D721Med (cell line): ENCODE results near the gene TSNAX.

Source experiments
- DNase-seq: peaks from one replicate; pipeline ENCODE4 v3.0.0; 2011; ENCODE audit warnings: low spot score; ENCODE audit not compliant: insufficient read length
- FAIRE-seq: peaks from 2 replicates; lab custom pipeline; 2011; peaks lifted over from hg19 to GRCh38; lab: Jason Lieb, UNC
- TF ChIP-seq, protein P1 (sequence below): IDR thresholded peaks from 2 replicates; pipeline ENCODE4 v1.5.1; 2012; ENCODE audit warnings: mild to moderate bottlenecking, control low read depth; ENCODE audit not compliant: insufficient read depth; ENCODE audit errors: missing control alignments

TSNAX gene

DNA sequence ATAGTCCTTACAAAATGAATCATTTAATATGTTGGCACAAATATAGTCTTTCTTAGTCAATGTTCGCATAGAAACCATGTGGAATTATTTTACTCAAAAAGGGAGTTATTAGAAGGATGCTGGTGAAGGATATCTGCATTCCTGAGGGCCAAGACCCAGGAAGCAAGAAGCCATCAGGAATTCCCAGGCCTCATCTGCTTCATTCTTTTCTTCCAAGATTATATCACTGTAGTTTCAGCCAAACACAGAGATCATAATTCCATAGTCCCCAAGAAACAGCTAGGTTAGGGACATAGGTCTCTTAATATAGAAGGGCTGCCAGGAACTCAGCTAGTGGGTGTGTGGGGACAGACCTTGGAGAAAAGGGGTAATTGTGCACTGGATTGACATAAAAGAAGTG is 69.5 kb downstream of the TSNAX start:
- TF ChIP-seq, protein P1, sequence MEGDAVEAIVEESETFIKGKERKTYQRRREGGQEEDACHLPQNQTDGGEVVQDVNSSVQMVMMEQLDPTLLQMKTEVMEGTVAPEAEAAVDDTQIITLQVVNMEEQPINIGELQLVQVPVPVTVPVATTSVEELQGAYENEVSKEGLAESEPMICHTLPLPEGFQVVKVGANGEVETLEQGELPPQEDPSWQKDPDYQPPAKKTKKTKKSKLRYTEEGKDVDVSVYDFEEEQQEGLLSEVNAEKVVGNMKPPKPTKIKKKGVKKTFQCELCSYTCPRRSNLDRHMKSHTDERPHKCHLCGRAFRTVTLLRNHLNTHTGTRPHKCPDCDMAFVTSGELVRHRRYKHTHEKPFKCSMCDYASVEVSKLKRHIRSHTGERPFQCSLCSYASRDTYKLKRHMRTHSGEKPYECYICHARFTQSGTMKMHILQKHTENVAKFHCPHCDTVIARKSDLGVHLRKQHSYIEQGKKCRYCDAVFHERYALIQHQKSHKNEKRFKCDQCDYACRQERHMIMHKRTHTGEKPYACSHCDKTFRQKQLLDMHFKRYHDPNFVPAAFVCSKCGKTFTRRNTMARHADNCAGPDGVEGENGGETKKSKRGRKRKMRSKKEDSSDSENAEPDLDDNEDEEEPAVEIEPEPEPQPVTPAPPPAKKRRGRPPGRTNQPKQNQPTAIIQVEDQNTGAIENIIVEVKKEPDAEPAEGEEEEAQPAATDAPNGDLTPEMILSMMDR = no peak
- DNase-seq (no peak), FAIRE-seq (no peak)

DNA sequence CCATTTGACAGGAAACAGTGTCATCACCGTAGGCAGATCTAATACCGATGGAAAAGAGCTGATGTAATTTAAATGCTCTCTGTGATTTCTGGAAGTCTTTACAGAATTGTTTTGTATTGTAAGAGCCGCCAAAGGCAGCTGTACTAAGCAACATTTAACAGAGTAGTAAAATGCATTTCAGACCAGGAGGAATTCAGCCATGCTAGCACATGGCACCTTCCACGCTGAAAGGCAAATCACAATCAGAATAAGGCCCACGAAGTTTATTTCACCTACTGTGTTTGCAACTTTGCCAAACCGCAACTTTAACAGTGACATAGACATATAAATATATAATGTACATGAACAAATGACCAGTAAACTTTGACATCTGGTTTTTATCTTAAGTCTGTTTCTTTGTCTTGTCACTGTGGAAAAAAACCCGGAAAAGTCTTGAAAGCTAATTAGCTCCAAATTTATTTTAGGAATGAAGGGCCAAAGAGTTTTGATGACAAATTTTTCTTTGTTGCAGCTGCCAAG is 72.0 kb downstream of the TSNAX start:
- TF ChIP-seq, protein P1 = no peak
- FAIRE-seq = peak; percentile 25
- DNase-seq = no peak

DNA sequence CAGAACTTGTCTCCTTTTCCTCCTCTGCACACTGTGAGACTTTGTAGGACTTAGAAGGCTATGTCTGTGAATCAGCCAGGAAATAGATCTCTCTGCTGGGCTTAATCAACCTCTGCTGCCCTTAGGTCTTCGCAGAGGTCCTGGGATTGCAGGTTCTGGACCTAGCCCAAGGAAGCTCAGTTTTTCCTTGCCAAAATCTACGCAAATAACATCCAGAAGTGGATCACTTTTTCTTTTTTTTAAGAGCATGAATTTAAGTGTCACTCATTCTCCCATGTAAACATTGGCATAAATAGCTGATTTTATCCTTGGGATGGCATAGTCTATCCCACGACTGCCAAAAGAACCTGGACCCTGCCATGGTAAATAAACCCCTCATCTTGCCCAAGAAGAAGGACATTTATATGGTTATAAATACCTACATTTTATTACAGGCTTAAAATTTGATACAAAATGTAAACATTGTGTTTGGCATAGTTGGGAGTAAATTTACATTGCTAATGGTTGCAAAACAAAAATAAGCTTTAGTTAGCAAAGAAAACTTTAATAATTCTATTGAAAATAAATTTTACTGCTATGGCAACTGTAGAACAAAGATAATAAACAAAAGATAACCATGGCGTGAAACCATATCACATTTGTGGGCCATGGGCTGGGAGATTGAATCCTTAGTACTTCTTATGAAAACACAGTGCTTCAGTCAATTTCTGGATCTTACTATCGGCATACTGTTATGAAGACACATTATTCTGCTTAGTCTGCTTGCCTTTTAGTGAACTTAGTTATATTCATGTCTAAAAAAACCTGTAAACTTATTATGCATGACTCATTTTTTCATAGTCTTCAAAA is 73.6 kb downstream of the TSNAX start:
- no peak for FAIRE-seq
- TF ChIP-seq, protein P1 = no peak
- DNase-seq = no peak

DNA sequence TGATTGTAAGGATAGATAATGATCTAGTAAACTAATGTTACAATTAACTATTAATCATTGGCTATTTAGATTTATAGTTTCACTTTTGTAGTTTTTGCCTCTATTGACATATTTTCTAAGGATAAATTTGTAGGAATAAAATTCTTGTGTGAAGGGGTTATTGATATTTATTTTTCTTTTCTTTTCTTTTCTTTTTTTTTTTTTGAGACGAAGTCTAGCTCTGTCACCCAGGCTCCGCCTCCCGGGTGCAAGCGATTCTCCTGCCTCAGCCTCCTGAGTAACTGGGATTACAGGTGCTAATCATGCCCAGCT is 74.2 kb downstream of the TSNAX start:
- TF ChIP-seq, protein P1 = no peak
- DNase-seq (no peak), FAIRE-seq (no peak)

DNA sequence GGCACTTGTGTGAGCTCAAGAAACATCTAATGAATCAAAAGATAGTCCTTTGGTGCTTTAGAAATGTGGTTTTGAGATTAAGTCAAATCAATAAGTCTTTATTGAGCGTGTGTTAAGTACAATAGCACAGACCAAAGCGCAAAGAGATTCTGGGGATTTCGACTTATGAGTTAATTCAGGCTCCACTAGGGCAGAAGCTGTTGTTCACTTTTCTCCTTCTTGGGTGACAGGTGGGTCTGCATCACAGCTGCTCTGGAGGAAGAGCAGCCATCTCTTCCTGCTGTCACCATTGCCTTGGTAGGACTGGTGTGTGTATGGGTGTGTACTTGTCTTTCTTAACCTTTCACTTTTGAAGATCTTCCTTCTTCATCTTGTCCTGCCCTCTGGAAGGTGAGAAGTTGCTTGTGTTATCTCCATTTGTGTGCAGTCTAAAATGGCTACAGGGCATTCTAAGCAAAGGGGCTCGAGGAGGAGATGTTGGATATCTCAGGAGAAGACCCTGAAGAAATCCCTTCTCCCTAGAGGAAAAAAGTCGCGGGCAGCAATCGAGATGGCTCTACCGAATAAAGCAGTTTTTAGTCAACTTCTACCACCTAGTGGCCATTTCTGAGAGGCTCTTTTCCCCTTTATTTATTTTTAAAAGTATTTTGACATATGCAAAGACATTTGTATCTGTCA is 75.3 kb downstream of the TSNAX start:
- FAIRE-seq (peak; percentile 68), DNase-seq (no peak)
- TF ChIP-seq, protein P1 = peak; percentile 91

DNA sequence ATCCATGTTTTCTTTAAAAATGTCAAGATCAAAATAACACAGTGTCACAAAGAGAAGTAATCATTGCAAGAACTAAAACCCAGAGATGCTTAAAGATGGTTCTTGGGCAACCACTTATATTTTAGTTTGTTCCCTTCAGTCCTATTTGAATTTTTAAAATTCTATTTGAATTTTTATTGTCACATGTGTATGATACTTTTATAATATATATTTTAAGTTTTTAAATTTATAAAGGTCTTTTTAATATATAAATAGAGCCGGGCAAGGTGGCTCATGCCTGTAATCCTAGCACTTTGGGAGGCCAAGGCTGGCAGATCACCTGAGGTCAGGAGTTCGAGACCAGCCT is 75.8 kb downstream of the TSNAX start:
- TF ChIP-seq, protein P1 = no peak
- no peak for DNase-seq
- FAIRE-seq = no peak
